ENCODE data around the gene BCAR1.
"Not testable (repeated sequence)": the region's sequence is repeated elsewhere in the genome, so short reads cannot be mapped to it uniquely, and the experiment has no call there.

Gene BCAR1

GRCh38 chr16:75254359-75254837, 3.0 kb upstream of the BCAR1 start:
- DNase-seq = no peak

- DNase-seq = no peak
Measured at GRCh38 chr16:75252946-75253911, 1.8 kb upstream of the BCAR1 start.

- no peak for DNase-seq
Measured at GRCh38 chr16:75252049-75252864, 833 bp upstream of the BCAR1 start.

- DNase-seq = no peak
Measured at GRCh38 chr16:75250809-75251279, 580 bp downstream of the BCAR1 start.

GRCh38 chr16:75250089-75250808, 1.2 kb downstream of the BCAR1 start:
- DNase-seq = no peak

GRCh38 chr16:75249441-75249840, 2.0 kb downstream of the BCAR1 start:
- DNase-seq = no peak

- no peak for DNase-seq
Measured at GRCh38 chr16:75248536-75249380, 2.7 kb downstream of the BCAR1 start.

GRCh38 chr16:75248142-75248535, 3.3 kb downstream of the BCAR1 start:
- DNase-seq = no peak

- DNase-seq = no peak
Measured at GRCh38 chr16:75247249-75247648, 4.2 kb downstream of the BCAR1 start.

- no peak for DNase-seq
Measured at GRCh38 chr16:75246504-75247205, 4.8 kb downstream of the BCAR1 start.

- DNase-seq = no peak
Measured at GRCh38 chr16:75244844-75245758, 6.3 kb downstream of the BCAR1 start.

GRCh38 chr16:75244225-75244809, 7.1 kb downstream of the BCAR1 start:
- DNase-seq = no peak

GRCh38 chr16:75243667-75244224, 7.7 kb downstream of the BCAR1 start:
- DNase-seq = no peak

- DNase-seq = not testable (repeated sequence)
Measured at GRCh38 chr16:75242436-75243078, 8.9 kb downstream of the BCAR1 start.

- no peak for DNase-seq
Measured at GRCh38 chr16:75241955-75242354, 9.5 kb downstream of the BCAR1 start.

GRCh38 chr16:75241412-75241811, 10.0 kb downstream of the BCAR1 start:
- no peak for DNase-seq

GRCh38 chr16:75240633-75241032, 10.8 kb downstream of the BCAR1 start:
- DNase-seq = not testable (repeated sequence)

- no peak for DNase-seq
Measured at GRCh38 chr16:75239542-75240122, 11.8 kb downstream of the BCAR1 start.
